NCI-H2081 treated with DMSO at 0.1 percent for 48 hours (cell line): ENCODE measurements around the gene IGF2BP3.
A peak's percentile ranks its signal among the peaks of the same experiment; 100 is the strongest.
"Not testable (repeated sequence)": the region's sequence is repeated elsewhere in the genome, so short reads cannot be mapped to it uniquely, and the experiment has no call there.

Source experiments
- DNase-seq: peaks from one replicate; lab custom pipeline; 2025; lab: John Stamatoyannopoulos, UW

The IGF2BP3 gene

GRCh38 chr7:23338863-23339262 lies 131.4 kb downstream of the IGF2BP3 start:
- DNase-seq, result no peak

GRCh38 chr7:23338439-23338838 lies 131.9 kb downstream of the IGF2BP3 start:
- DNase-seq, result no peak

GRCh38 chr7:23337374-23337773 lies 132.9 kb downstream of the IGF2BP3 start:
- no peak for DNase-seq

GRCh38 chr7:23336799-23337283 lies 133.4 kb downstream of the IGF2BP3 start:
- no peak for DNase-seq

GRCh38 chr7:23336086-23336485 lies 134.2 kb downstream of the IGF2BP3 start:
- DNase-seq, result no peak

GRCh38 chr7:23335621-23336020 lies 134.7 kb downstream of the IGF2BP3 start:
- DNase-seq, result no peak

- no peak for DNase-seq
These were observed 135.2 kb downstream of the IGF2BP3 start for GRCh38 chr7:23335136-23335535.

GRCh38 chr7:23334482-23335056 lies 135.7 kb downstream of the IGF2BP3 start:
- peak; percentile 42 for DNase-seq

GRCh38 chr7:23333671-23334246 lies 136.5 kb downstream of the IGF2BP3 start:
- no peak for DNase-seq

- DNase-seq, result peak; percentile 18
These were observed 137.2 kb downstream of the IGF2BP3 start for GRCh38 chr7:23332910-23333612.

- peak; percentile 43 for DNase-seq
These were observed 138.1 kb downstream of the IGF2BP3 start for GRCh38 chr7:23332193-23332592.

- no peak for DNase-seq
These were observed 139.2 kb downstream of the IGF2BP3 start for GRCh38 chr7:23331132-23331531.

GRCh38 chr7:23315366-23315765 lies 154.9 kb downstream of the IGF2BP3 start:
- DNase-seq, result no peak

GRCh38 chr7:23312141-23312540 lies 158.2 kb downstream of the IGF2BP3 start:
- DNase-seq, result not testable (repeated sequence)

- no peak for DNase-seq
These were observed 161.5 kb downstream of the IGF2BP3 start for GRCh38 chr7:23308754-23309153.

GRCh38 chr7:23306936-23307521 lies 163.3 kb downstream of the IGF2BP3 start:
- DNase-seq, result no peak

GRCh38 chr7:23299770-23300300 lies 170.5 kb downstream of the IGF2BP3 start:
- DNase-seq, result no peak

- peak; percentile 95 for DNase-seq
These were observed 171.2 kb downstream of the IGF2BP3 start, which contains the start of gene MALSU1 for GRCh38 chr7:23298885-23299769. MALSU1 (plus strand) TSS chr7:23299339; CDS start chr7:23299353, 14 bp downstream.

- DNase-seq, result no peak
These were observed 172.0 kb downstream of the IGF2BP3 start for GRCh38 chr7:23298141-23298881.

GRCh38 chr7:23295401-23295697 lies 174.9 kb downstream of the IGF2BP3 start:
- peak; percentile 31 for DNase-seq
